GM10266 (cell line): ENCODE results near the gene HIBADH.

Experiments used
- DNase-seq: peaks from one replicate; pipeline ENCODE4 v3.0.0; 2012; ENCODE audit errors: extremely low spot score
- CTCF ChIP-seq: IDR thresholded peaks from 2 replicates; pipeline ENCODE4 v1.5.1; 2012; ENCODE audit warnings: mild to moderate bottlenecking, low read depth; ENCODE audit not compliant: control insufficient read depth, insufficient read depth; ENCODE audit errors: missing control alignments

HIBADH gene

GRCh38 chr7:27665531-27665930 lies 2.8 kb upstream of the HIBADH start:
- TF ChIP-seq CTCF = no peak
- no peak for DNase-seq

GRCh38 chr7:27663989-27664331 lies 1.3 kb upstream of the HIBADH start:
- DNase-seq = no peak
- TF ChIP-seq CTCF = no peak

GRCh38 chr7:27661811-27662489 lies 733 bp downstream of the HIBADH start:
- peak; percentile 14 for TF ChIP-seq CTCF
- DNase-seq = peak; percentile 36

GRCh38 chr7:27656724-27657123 lies 6.0 kb downstream of the HIBADH start:
- no peak for DNase-seq
- TF ChIP-seq CTCF = no peak

- DNase-seq = no peak
- no peak for TF ChIP-seq CTCF
Measured at GRCh38 chr7:27655184-27655583, 7.5 kb downstream of the HIBADH start.

GRCh38 chr7:27652518-27652917 lies 10.2 kb downstream of the HIBADH start:
- no peak for DNase-seq
- no peak for TF ChIP-seq CTCF

- no peak for DNase-seq
- no peak for TF ChIP-seq CTCF
Measured at GRCh38 chr7:27651702-27652101, 11.0 kb downstream of the HIBADH start.
